ENCODE measurements around the gene PTPRO. TPM values are rescaled to one million over a fixed set of nuclear protein-coding genes. Genes with fewer than 3 reads are reported as not detected.

PTPRO gene
- total and polyA plus RNA-seq, 10 of the 15 experiments (the other 5 are each of a cell fraction or from before 2014, with no cell fraction given), result 1.2 to 5.3 (median 3.5) TPM

- H3K27me3 ChIP-seq (replicated peaks in 1 of 2; ENCODE audit: control insufficient read depth in 2 of 2, insufficient read depth in 2 of 2, low read length in 1 of 2), result no peaks in the 10 kb centered on the region
- SMC1A ChIA-PET (ENCODE audit: uncharacterized antibody, unreplicated experiment), result no interaction called here
- FAIRE-seq (no peak), ATAC-seq (no peak), DNase-seq (ENCODE audit: low read depth, low spot score) (no peak)
- TF ChIP-seq HDAC6 (IDR thresholded peaks at IDR 0.05; ENCODE audit: unreplicated experiment) (no peak), CBFB (IDR thresholded peaks at IDR 0.05; ENCODE audit: low read depth) (no peak), HCFC1 (IDR thresholded peaks at IDR 0.05; ENCODE audit: low read length) (no peak), CHD1 (IDR thresholded peaks at IDR 0.05; ENCODE audit: low read depth, low read length) (no peak), MYC (IDR thresholded peaks at IDR 0.05; ENCODE audit: insufficient read depth, insufficient read length, insufficient replicate concordance, low read length, severe bottlenecking) (no peak), SMC3 (IDR thresholded peaks at IDR 0.05; ENCODE audit: borderline replicate concordance, low read length) (no peak), SMARCA5 (IDR thresholded peaks at IDR 0.05) (no peak), ASH2L (IDR thresholded peaks at IDR 0.05; ENCODE audit: borderline replicate concordance, low read depth) (no peak), BHLHE40 (IDR thresholded peaks at IDR 0.05; ENCODE audit: borderline replicate concordance in 1 of 2, low read depth in 2 of 2, low read length in 1 of 2) (no peak), TCF7 (IDR thresholded peaks at IDR 0.05; ENCODE audit: borderline replicate concordance) (no peak), SMAD1 (IDR thresholded peaks at IDR 0.05; ENCODE audit: low read depth, partially characterized antibody) (no peak), IRF4 (IDR thresholded peaks at IDR 0.05; ENCODE audit: low read depth, low read length) (no peak)
- H3K36me3 ChIP-seq (ENCODE audit: control insufficient read depth in 2 of 2, insufficient read depth in 2 of 2, low read length in 1 of 2), result no peaks in the 10 kb centered on the region
- H4K20me1 ChIP-seq (ENCODE audit: control insufficient read depth, insufficient read depth), result no peaks in the 10 kb centered on the region
- no peaks in the 10 kb centered on the region for H3K4me1 ChIP-seq (ENCODE audit: control insufficient read depth, insufficient read depth, low read length)
- 50% methylated on average over 2 of the region's 2 CpGs for WGBS (ENCODE audit: insufficient coverage, insufficient replicate concordance, low lambda C conversion rate, missing lambda C conversion rate)
- POLR2A ChIA-PET, result no interaction called here
- H3K9me3 ChIP-seq (replicated peaks; ENCODE audit: control insufficient read depth, insufficient read depth, low read length), result no peaks in the 10 kb centered on the region
- RAD21 ChIA-PET (ENCODE audit: unreplicated experiment), result no interaction called here
- CTCF ChIA-PET, result no interaction called here
- H3K4me2 ChIP-seq (ENCODE audit: control insufficient read depth, insufficient read depth), result no peak overlapping the region
- BruUV-seq (replicated peaks), result no TSS peak
- H3K9ac ChIP-seq (ENCODE audit: control insufficient read depth, insufficient read depth, low read length), result no peak overlapping the region
- no peaks in the 10 kb centered on the region for H3K79me2 ChIP-seq (ENCODE audit: control insufficient read depth, insufficient read depth, low read length)
- in situ Hi-C loops (cut with MboI), result no loop called here
- no peak overlapping the region for H2AFZ ChIP-seq (ENCODE audit: control insufficient read depth, low read depth, low read length)
- intact Hi-C loops (cut with micrococcal nuclease; ENCODE audit: unreplicated experiment), result no loop called here
- no peak overlapping the region for H3K4me3 ChIP-seq
- H3K27ac ChIP-seq (ENCODE audit: control insufficient read depth, insufficient read depth), result no peak overlapping the region
Observed at GRCh38 chr12:15502211-15502610, 179.9 kb downstream of the PTPRO start.

Data from GM12878 (cell line).